Fibroblast of skin of abdomen (primary cell): ENCODE data around the gene DDAH1. TPM values are rescaled to one million over a fixed set of nuclear protein-coding genes. Genes with fewer than 3 reads are reported as not detected.
"Not testable (repeated sequence)": the region's sequence is repeated elsewhere in the genome, so short reads cannot be mapped to it uniquely, and the experiment has no call there.

ENCODE experiments used
- DNase-seq: peaks from one replicate; pipeline ENCODE4 v3.0.0-alpha.2; 2013
- polyA plus RNA-seq, 2 experiments: library from polyadenylated mRNA; unstranded; fragments of 120-200 nt; gene quantifications; one replicate each; pipeline ENCODE4 v1.2.1, GENCODE V29; 2013; ENCODE audit not compliant: insufficient read length in 2 of 2

The DDAH1 gene
- polyA plus RNA-seq (2013, experiment 1 of 2; ENCODE audit: insufficient read length) = 120 TPM
- polyA plus RNA-seq (2013, experiment 2 of 2; ENCODE audit: insufficient read length) = 116 TPM

DNA sequence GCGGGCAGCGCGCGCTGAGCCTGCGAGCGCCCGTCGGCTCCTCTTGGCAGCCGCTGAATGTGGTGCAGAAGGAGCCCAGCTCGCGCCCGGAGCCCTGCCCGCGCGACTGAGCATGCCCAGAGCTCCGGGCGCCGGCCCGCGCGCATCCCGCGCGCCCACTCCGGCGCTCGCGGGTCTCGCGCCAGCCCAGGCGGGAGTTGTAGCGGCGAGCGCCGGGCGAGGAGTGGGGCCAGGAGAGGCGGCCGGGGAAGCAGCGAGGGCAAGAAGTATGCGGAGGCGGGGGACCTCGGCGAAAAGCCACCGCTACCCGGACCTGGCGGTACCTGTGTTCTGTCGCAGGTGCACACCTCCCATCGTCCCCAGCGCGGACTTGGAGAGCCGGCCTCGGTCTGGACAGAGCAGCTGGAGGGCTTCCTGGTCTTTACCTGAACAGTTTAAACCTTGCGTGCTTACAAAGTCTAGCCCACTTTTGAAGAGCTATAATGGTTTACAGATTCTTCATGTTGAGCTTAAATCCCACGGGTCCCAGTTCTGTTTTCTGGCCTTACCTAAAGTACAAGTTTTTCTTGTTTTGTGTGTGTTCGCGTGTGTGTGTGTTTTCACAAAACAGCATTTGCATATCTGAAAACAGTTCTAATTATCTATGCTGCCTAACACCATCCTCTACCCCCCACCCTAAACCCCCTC is at the start of gene DDAH1:
Gene DDAH1, minus strand, starts transcription at position 61 of the 687 bp plus-strand sequence. CDS start 114 bp downstream, outside the sequence.
- peak; percentile 64 for DNase-seq

GRCh38 chr1:85513998-85514397 is 49.0 kb upstream of the DDAH1 start:
- not testable (repeated sequence) for DNase-seq

- DNase-seq = no peak
Measured at GRCh38 chr1:85504417-85504816, 39.5 kb upstream of the DDAH1 start.

DNA sequence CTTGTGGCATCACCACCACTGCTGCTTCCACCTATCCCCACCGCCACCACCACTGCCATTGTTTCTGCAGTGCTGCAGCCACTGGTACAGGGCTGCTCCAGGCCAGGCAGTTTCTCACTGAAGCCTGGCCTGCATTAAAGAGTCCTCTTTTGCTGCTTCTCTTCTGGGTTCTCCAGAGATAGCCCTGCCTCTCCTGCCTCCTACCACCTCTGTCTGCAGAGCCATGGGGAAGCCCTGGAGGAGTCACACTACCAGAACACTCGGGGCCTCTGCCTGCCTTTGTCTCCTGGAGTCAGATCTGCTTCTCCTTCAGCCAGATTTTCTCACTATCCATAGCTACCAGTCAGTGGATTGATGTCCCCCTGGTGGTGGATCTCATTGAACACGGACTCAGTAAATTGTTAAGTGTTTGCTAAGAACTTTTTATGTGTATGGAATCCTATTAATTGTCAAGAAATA is 37.7 kb upstream of the DDAH1 start:
- DNase-seq = peak; percentile 59

- DNase-seq = no peak
Measured at GRCh38 chr1:85502171-85502570, 37.2 kb upstream of the DDAH1 start.

DNA sequence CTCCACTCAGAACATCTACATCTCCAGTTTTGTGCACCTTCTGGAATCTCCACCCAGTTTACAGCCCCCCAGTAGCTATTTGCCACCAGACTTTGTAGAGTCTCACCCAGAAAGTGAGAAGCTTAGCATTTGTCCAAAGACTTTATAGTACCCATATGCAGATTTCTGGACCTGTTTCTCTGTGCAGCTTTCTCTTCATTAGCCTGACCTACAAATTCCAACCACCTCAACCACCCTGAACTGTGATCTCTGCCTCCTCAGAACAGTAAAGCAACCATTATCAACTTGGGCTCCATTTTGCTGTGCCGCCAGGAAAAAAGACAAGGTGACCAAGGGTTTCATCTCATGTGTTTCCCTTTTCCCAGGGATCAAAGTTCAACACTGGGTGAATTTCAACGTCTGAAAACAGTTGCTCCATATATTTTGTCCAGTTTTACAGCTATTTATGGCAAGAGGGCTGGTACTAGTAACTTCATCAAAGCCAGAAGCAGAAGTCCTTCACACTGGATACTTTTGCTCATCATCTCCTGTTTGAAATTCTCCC is 36.5 kb upstream of the DDAH1 start:
- no peak for DNase-seq

- DNase-seq = peak; percentile 69
Measured at GRCh38 chr1:85496941-85497582, 32.1 kb upstream of the DDAH1 start.

DNA sequence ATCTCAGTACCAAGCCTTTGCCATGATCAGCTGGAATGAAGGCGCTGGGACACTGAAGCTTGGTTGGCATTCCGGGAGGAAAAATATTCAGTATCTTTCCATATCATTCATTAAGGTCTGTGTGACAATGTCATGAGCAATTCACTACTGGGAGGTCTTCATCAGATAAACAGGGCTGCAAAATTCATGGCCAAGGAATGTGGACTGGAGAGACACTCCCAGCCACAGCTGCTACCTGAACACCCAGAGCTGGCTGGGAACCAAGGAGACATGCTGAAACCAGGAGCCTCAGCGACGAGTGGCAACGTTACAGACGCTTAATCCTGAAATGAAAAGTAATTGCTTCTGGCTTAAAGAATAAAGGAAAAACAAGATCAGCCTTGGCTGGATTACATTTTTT is 30.6 kb upstream of the DDAH1 start:
- peak; percentile 77 for DNase-seq

DNA sequence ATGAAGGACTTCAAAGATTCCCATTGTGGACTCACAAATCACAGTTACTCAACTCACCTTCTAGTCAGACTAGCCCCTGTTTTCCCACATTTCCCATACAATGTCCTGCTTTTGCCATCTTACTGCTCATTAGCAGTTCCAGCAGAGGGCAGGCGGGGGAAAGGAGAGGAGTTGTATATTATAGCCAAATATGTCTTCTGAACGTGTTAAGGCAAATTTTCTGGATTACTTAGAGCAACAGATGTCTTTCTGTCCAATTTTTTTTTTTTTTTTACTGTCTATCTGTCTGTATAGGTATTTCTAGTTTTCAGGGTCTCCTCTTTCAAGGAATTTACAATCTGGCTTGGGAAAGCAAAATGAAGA is 29.9 kb upstream of the DDAH1 start:
- peak; percentile 46 for DNase-seq

DNA sequence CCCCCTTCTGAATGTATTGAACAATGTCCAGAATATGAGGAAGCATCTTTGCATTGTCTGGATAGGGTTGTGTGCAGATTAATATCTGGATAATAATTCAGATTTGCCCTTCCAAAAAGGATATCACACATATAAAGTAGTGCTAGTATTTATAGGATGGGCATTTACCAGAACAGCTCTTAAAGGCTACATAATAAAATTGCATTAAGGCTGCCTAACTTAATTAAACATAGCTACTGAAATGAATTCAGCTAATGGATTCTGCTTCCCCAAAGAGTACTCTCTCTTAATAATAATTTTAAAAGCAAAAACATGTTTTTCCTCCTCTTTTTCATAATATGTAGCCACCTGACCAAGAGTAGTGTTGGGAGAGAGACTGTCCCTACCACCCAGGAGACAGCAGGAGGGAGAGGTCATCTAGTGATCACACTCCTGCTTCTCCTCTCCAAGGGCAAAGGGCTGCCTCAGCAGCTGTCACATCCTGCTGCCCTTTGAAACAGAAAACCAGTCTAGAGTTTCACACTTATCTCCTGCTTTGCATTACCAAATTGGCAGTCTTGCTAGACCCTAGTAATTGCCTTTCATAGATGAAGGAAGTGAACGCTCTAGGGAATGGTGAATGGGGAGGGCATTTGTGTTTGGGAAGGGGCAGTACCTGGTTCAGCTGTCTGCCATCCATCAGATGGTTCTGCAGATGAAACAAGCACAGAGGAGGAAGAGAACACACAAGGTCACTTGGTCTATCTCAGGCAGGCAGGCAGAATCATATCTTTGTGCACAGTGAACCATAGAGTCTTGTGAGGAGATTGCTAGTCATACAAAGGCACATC is 29.3 kb upstream of the DDAH1 start:
- DNase-seq = no peak

DNA sequence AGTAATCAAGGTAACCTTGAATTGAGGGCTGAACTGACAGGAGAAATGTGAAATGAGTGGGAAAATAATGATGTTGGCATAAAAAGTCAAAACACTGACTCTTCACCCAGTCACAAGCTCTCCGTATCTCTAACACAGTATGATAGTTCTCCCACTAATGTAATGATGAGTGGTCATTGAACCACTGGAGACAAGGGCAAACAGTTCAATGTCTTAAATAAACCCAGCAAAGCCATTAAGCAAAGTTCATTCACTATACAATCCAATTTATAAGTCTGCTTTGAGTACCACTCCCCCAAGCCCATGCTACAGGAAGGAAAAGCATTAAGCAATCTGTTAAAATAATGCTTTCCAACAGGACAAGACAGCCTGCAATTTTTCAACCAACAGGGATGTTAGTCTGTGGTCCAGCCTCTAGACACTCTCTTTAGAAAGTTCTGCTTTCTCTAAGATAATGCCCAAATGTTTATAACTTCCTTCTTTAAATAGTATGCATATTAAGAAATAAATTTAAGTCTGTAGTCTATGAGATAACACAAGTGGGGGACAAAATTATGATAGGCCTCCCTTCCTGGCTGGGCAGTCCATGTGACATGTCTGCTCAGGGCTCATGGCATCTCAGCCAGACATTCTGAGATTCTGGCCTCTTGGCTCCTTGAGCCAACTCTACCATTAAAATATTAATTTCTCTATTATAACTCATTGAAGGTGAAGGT is 25.5 kb upstream of the DDAH1 start:
- DNase-seq = no peak

DNA sequence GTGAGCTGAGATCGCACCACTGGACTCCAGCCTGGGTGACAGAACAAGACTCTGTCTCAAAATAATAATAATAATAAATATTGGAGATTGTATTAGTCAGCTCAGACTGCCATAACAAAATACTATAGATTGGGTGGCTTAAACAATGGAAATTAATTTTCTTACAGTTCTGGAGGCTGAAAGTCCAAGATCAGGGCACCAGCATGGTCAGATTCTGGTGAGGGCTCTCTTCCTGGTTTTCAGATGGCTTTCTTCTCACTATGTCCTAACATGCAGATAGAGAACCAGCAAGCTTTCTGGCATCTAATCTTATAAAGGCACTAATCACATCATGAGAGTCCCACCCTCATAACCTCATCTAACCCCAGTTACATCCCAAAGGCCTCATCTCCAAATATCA is 23.2 kb upstream of the DDAH1 start:
- DNase-seq = no peak

GRCh38 chr1:85485516-85485915 is 20.6 kb upstream of the DDAH1 start:
- DNase-seq = no peak

DNA sequence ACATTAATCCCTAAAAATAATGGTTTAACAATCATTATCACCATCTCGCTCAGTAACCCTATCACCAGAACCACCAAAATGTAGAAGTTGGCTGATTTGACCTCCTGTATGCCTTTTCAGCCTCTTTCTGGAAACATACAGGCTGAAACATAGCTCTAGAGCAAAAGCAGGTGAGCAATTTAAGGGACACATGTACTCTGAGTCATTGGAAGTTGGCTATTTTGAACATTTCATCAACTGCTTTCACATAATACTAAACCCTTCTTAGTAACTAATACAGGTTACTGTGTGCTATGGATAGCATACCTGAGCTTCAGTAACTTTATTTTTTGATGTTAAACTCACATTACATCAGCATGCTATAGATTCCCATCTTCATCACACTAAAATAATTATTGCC is 19.8 kb upstream of the DDAH1 start:
- DNase-seq = no peak

DNA sequence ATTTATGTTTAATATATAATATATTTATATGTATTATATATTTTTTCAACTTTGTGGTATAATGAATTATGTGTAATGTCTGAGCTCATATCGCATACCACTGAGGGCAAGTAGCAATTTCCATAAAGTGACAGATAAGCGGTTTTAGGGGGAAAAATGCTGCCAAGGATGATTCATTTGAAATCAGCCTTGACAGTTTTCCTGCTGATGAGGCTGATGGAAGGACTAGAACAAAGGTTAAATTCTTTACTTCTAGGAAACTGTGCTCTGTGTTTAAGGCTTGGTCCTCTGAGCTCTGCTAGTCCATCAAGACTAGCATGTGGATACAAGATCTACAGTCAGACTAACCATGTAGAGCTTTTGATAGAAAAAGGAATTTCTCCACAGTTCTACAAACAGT is 19.3 kb upstream of the DDAH1 start:
- DNase-seq = peak; percentile 23

DNA sequence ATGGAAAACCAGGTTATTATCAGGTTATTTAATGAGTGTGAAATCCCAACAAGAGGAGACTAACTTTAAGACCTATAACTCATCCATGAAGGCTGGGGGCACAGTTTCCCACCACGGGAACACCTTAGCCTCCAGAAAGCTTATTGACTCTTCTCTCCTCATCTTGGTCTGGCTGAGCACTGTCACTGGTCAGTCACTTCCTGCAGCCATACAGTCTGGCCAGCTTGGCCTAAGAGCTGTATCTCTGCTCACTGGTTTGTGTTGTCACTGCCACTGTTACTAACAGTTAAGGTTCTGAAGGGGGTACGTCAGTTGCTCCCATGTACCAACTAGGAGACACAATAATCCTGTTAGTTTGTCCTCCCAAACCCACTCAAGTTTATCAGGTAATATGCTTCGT is 16.7 kb upstream of the DDAH1 start:
- no peak for DNase-seq

- DNase-seq = no peak
Measured at GRCh38 chr1:85480566-85480965, 15.6 kb upstream of the DDAH1 start.

GRCh38 chr1:85479491-85479890 is 14.5 kb upstream of the DDAH1 start:
- no peak for DNase-seq

GRCh38 chr1:85478366-85478765 is 13.4 kb upstream of the DDAH1 start:
- no peak for DNase-seq

DNA sequence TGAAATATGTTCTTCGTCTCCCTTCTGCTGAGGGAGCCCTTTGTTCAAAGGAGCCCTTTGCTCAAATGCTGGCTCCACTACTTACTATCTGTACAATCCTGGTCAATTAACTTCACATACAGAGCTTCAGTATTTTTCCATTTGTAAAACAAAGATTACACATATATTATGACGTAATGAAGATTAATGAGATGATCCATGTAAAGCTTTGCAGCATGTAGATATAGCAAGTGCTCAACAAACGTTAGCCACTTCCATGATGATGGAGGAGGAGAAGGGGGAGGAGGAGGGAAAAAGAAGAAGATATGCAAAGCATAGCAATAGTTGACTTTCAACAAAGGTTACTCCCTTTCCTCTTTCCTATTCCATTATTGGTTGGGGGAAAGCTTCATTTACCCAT is 10.1 kb upstream of the DDAH1 start:
- no peak for DNase-seq

DNA sequence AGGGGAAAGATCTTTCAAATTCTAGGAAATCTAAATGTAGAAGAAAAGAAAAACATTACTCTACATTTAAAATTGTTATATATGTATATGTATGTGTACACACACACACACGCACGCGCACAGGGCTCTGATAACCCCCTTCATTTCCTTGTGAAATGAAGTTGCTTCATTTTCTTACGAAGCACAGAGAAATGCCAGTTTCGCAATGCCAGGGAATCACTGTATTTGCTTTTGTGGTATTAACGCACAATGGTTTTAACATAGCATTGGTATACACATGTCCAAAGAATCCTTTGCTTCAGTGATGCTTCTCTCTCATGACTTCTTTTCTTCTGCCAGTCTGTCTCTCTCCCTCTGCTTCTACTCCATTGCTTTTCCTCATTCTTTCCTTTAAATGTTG is 8.4 kb upstream of the DDAH1 start:
- peak; percentile 56 for DNase-seq

DNA sequence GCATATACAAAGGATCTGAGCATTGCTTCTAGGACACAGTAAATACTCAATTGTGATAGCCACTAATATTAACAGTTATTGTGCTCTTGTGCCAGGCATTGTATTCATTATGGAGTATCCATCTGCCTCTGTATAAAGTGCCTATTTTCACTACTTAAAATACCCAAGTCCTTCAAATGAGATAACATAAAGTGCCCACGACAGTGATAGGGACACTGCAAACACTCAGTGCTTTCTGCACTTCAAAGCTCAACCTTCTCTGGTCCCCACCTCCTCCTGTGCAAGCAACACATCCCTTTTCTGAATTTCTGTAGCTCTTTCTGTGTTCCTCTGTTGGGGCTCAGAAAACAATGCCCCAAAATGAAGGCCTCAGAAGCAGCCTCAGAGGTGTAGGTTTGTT is 6.6 kb upstream of the DDAH1 start:
- DNase-seq = no peak
